Measurements from ENCODE around the gene BCAS3.

GRCh38 chr17:61239953-61240352, 562.3 kb downstream of the BCAS3 start:
- no peak for TF ChIP-seq CTCF (IDR thresholded peaks at IDR 0.05; ENCODE audit: low read depth, low read length, poor library complexity, severe bottlenecking)
- TF ChIP-seq EZH2phosphoT487 (IDR thresholded peaks at IDR 0.05; ENCODE audit: borderline replicate concordance, low read length) = no peak

All from DOHH2 (cell line).